LNCaP clone FGC (cell line): ENCODE results near the gene OLA1.

Source experiments
- DNase-seq: peaks from one replicate; pipeline ENCODE4 v3.0.0-alpha.2; 2011; ENCODE audit warnings: low read depth
- H3K4me3 ChIP-seq: 2 replicates; pipeline ENCODE4 v1.5.1; 2011; ENCODE audit warnings: mild to moderate bottlenecking, low read depth, low read length, control low read depth
- CTCF ChIP-seq: IDR thresholded peaks from 2 replicates; pipeline ENCODE4 v1.5.1; 2012; ENCODE audit warnings: mild to moderate bottlenecking; ENCODE audit not compliant: control insufficient read depth, insufficient read depth; ENCODE audit errors: extremely low read depth

OLA1 gene

GRCh38 chr2:174051068-174051467 is 197.3 kb downstream of the OLA1 start:
- H3K4me3 ChIP-seq = no peak overlapping the region
- TF ChIP-seq CTCF = no peak
- no peak for DNase-seq

- no peak overlapping the region for H3K4me3 ChIP-seq
- TF ChIP-seq CTCF = no peak
- no peak for DNase-seq
These were observed 198.4 kb downstream of the OLA1 start for GRCh38 chr2:174049895-174050294.

- TF ChIP-seq CTCF = no peak
- no peak for DNase-seq
These were observed 200.1 kb downstream of the OLA1 start for GRCh38 chr2:174048243-174048642.

GRCh38 chr2:174047746-174048145 is 200.6 kb downstream of the OLA1 start:
- DNase-seq = no peak
- no peak overlapping the region for H3K4me3 ChIP-seq
- no peak for TF ChIP-seq CTCF

More at GRCh38 chr2:174048243-174048642, 200.1 kb downstream of the OLA1 start:
- no peak overlapping the region for H3K4me3 ChIP-seq

GRCh38 chr2:174046172-174046571 is 202.2 kb downstream of the OLA1 start:
- no peak overlapping the region for H3K4me3 ChIP-seq
- DNase-seq = no peak
- no peak for TF ChIP-seq CTCF

- no peak overlapping the region for H3K4me3 ChIP-seq
- TF ChIP-seq CTCF = no peak
- DNase-seq = no peak
These were observed 203.8 kb downstream of the OLA1 start for GRCh38 chr2:174044556-174044955.

GRCh38 chr2:174040417-174040701 is 208.0 kb downstream of the OLA1 start:
- DNase-seq = no peak
- no peak overlapping the region for H3K4me3 ChIP-seq
- TF ChIP-seq CTCF = no peak
